Effector CD4-positive, alpha-beta T cell (primary cell): ENCODE results near the gene DTNB.
"Not testable (repeated sequence)": the region's sequence is repeated elsewhere in the genome, so short reads cannot be mapped to it uniquely, and the experiment has no call there.

Experiments
- DNase-seq: peaks from one replicate; pipeline ENCODE4 v3.0.0-alpha.2; 2020

The DTNB gene

GRCh38 chr2:25447018-25447417, 226.4 kb downstream of the DTNB start:
- no peak for DNase-seq

- no peak for DNase-seq
Measured at GRCh38 chr2:25446122-25446521, 227.3 kb downstream of the DTNB start.

DNA sequence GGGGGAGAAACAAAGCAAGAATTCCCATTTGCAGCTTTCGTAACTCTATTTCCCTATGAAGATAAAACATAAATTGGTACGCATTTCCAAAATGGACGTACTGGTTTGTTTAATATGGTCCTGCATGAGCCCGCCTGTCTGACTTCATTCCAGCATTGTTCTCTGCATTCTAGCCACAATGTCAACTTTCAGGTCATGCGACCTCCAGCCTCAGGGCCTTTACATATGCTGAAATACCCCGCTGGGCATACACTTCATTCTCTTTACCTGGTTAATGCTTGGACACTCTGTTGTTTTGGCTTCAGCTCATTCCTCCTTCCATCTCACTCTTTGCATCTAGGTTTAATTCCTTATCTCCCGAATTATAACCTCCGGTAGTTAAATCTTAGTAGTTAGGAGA, 227.9 kb downstream of the DTNB start:
- DNase-seq: no peak

DNA sequence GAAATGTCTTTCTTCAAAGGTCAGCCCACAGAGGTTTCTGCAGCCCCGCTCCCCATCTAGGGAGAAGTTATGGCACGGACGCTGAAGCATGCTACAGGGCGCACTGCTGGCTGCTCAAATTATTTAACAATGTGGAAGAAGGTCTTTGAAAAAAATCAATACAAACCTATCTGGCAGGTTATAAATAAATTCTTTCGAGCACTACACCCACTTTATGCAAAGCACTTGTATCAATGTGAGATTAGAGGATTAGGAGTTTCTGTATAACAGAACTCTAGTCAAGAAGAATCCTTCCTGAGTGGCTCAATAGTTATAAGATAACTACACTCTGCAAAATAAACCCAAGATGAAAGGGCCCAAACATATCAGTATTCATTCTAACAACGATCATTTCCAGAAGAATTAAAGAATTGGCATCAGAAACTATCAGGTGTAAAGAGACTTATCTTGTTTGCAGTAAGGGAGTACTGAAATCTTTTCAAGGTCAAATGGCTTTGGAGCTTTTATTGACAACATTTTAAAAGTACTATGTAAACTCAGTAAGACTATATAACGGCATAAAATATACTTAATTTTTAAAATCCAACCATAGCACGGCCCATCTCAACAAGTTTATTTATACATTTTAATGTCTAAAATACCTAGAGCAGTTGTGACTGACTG, 228.6 kb downstream of the DTNB start:
- DNase-seq: no peak

DNA sequence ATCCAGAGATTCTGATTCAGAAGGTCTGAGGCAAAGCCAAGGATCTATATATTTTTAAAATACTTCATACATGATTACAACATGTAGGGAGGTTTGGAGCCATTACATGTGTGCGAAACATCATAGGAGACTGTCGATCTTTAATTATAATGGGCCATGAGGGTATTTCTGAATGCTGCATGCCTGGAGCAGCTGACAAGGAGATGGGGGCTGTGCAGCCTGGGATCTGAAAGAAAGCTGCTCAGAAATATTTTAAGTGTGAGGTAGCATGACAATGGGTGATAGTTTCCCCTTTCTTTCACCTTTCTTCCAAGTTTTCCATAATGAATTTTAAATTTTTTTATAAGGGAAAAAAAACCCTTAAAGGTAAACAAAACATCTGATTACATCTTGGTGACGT, 229.6 kb downstream of the DTNB start:
- no peak for DNase-seq

DNA sequence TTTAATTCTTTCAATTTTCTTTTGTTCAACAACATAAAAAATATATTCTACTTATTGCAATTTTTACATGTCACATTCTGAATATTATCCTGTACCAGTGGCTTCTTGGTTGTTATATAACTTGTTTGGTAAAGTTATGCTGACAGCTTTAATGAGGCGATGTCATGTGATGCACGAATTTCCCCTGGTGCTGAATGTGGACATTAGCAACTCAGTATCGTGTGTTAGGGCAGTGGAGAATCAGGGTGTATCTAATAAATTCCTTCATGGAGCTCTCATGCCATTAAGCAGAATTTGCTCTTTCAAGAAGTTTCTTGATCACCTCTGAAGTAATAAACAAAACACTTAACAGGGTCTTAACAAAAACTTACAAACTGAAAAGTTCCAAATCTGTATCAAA, 232.0 kb downstream of the DTNB start:
- no peak for DNase-seq

DNA sequence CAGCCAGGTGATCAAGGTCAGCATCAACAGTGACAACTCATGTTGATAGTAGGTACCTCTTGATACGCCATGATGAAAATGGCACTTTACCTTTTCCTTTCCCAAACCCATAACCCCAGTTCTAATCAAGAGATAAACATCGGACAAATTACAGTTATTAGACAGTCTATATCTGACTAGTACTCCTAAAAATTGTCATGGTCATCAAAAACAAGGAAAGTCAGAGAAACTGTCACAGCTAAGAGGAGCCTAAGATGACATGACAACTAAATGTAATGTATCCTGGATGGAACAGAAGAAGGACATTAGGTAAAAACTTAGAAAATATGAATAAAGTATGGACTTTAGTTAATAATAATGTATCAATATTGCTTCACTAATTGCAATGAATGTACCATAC, 234.6 kb downstream of the DTNB start:
- no peak for DNase-seq

- DNase-seq: no peak
Measured at GRCh38 chr2:25437881-25438662, 235.3 kb downstream of the DTNB start.

GRCh38 chr2:25435421-25435820, 238.0 kb downstream of the DTNB start:
- no peak for DNase-seq

DNA sequence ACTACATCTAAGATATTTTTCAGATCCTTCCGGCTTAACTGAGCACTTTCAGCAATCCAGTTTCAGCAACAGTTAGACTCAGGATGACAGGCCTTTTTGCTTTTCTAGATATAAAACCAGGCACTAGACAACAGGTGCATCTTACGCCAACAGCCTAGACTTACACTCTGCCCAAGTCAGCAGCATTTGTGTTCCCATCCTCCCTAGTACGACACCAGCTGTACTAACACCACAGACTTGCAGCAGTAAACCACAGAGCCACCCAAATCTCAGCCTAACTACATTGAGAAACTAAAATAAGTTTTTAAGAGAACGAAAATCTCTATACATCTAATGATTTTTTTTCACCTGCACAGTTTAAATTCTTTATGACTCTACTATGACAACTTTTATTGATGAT, 241.8 kb downstream of the DTNB start:
- DNase-seq: no peak

GRCh38 chr2:25430556-25430955, 242.8 kb downstream of the DTNB start:
- no peak for DNase-seq

DNA sequence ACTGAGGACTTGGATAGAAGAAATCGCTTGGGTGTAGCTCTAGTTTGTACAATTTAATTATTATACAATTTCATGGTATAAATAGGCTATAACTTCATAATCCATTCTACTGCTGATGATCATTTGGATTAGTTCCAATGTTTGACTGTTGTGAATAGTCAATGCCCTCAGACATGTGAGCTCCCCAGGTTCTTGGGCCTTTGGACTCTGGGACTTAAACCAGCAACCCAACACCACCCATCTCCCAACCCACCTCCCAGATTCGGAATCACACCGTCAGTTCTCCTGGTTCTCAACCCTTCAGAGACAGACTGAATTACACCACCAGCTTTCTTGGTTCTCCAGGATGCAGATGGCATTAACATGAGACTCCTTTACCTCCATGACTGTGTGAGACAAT, 247.1 kb downstream of the DTNB start:
- DNase-seq: no peak

DNA sequence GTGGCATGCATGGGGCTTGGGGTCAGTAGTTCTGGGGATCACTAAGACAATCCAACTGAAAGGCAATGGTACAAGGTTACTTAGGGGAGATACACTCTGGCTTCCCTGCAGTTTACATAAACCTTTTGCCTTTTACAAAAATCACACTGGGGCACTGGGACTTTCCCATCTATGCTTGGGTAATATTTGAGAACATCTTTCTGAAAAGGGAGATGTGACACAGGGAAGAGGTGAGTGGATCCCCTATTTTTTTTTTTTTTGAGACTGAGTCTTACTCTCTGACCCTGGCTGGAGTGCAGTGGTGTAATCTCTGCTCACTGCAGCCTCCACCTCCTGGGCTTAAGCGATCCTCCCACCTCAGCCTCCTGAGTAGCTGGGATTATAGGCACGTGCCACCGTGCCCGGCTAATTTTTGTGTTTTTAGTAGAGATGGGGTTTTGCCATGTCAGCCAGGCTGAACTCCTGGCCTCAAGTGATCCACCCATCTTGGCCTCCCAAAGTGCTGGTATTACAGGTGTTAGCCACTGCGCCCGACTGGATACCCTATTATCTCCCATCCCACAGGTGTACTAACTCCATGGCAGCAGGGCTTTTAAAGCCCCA, 248.8 kb downstream of the DTNB start:
- DNase-seq: no peak

DNA sequence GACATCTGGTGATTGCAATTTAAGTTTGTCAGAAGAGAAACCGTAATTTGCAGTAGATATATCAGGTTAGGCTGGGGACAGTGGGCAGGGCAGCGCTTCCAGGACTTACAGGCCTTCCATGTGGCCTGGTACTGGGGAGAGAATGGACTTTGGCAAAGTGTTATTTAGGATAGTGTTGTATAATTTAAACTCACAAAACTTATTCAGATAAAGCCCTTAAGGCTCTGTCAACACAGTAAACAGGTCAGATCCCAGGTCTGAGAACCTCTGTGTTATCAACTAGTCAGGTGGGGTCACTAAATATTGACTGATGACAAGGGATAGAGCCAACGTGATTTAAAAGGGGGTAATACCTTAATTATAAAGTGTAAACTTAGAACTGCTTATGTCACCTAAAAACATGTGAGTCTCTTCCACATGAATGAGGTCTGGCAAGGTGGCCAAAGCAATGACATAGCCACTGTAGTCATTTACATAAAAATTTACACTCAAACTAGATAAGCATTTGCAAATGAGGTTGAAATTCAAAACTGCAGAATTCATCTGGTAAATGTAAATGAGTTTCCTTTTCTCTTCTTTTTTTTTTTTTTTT, 251.5 kb downstream of the DTNB start:
- DNase-seq: no peak

- no peak for DNase-seq
Measured at GRCh38 chr2:25421289-25421688, 252.1 kb downstream of the DTNB start.

GRCh38 chr2:25420820-25421237, 252.5 kb downstream of the DTNB start:
- DNase-seq: no peak

DNA sequence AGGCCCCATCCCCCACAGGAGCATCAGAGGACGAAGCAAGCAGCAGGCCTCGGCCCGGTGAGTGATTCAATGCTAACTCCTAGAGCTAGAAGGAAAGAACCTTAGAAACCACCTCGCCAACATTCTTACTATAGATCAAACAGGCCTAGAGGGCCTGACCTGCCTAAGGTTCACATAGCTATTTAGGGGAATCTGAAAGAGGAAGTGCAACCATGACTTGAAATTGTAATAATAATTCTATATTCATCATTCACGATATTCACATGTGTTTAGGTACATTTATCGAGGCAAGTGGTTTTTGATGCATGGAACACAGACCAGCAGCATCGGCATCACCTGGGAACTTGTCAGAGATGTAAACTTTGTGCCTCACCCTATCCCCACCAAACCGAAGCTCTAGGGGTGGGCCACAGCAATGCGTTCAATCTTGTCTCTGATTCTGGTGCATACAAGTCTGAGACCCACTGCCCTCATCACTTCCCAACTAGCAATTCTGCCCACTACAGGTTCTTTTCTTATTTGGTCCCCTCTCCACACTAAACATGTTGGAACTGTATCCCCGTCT, 253.6 kb downstream of the DTNB start:
- no peak for DNase-seq

DNA sequence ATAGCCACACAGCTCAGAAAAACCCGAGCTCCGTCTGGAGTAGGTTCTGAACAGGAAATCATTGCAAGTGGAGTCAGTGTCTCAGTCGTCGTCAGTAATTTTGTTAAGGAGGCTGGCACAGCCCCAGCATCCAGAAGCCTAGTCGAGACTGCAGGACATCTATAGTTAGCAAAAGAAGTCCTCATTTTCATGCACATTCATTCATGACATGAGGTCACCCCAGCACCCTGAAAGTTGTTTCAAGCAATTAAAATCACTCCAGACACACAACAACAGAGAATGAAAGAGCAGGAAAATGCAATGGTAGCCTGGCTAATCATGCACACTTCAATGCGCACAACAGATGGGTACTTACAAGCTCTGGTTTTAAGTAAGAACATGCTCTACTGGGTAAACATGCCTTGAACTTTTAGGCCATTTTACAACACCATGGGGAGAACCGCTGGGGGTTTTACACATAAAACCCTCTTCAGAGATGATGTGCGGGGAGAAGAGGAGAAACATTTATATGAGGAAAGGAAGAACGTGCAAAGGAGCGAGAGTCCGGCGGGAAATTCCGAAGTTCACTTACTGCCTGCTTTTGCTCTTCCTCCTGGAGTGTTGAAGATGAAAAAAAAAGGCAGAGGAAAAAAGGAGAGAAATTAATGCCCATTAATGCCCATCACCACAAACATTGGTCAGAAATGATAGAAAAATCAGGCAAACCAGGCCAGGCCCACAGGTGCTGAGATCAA, 254.3 kb downstream of the DTNB start:
- DNase-seq: no peak

- DNase-seq: no peak
Measured at GRCh38 chr2:25417715-25418369, 255.5 kb downstream of the DTNB start.

- no peak for DNase-seq
Measured at GRCh38 chr2:25416674-25417073, 256.7 kb downstream of the DTNB start.

DNA sequence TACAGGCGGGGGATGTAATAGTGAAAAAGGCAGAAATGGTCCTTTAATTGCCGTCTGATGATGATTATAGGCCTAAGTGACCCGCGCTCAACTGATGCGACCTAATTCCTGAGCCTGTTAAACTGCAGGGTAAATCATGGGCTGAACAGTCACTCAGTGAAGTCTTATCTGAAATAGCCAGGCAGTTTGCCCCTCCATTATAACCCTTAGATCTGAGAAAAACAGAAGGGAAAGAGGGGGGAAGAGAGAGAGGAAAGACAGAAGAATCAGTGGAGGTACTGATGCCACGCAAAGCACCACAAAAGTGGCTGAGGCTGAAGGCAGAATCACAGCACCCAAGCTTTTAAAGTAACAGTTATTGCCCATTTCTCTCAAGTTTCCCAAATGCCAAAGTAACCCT, 258.6 kb downstream of the DTNB start:
- no peak for DNase-seq

DNA sequence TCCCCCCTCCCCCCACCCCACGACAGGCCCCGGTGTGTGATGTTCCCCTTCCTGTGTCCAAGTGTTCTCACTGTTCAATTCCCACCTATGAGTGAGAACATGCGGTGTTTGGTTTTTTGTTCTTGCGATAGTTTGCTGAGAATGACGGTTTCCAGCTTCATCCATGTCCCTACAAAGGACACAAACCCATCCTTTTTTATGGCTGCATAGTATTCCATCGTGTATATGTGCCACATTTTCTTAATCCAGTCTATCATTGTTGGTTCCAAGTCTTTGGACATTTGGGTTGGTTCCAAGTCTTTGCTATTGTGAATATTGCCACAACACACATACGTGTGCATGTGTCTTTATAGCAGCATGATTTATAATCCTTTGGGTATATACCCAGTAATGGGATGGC, 260.0 kb downstream of the DTNB start:
- DNase-seq: not testable (repeated sequence)
